Left renal cortex interstitium (tissue), 4 donors: ENCODE results near the gene SLC38A6. TPM values are rescaled to one million over a fixed set of nuclear protein-coding genes. Genes with fewer than 3 reads are reported as not detected.
"Not testable (repeated sequence)": the region's sequence is repeated elsewhere in the genome, so short reads cannot be mapped to it uniquely, and the experiment has no call there.

Experiments used
- DNase-seq, 4 donors: peaks; one replicate each; pipeline ENCODE4 v3.0.0-alpha.2; 2013; ENCODE audit warnings: low read depth in 4 of 4, low spot score in 2 of 4, missing footprints in 1 of 4
- polyA plus RNA-seq, 4 donors: library from polyadenylated mRNA; unstranded; fragments of 120-200 nt; gene quantifications; one replicate each; pipeline ENCODE4 v1.2.1, GENCODE V29; 2013; ENCODE audit not compliant: insufficient read length in 4 of 4

The SLC38A6 gene
- polyA plus RNA-seq, 4 donors, result 17.8 to 25.3 (median 19.6) TPM

GRCh38 chr14:61048640-61049039 is 67.6 kb downstream of the SLC38A6 start:
- no peak for DNase-seq

- no peak for DNase-seq
Observed at GRCh38 chr14:61050417-61050816, 69.4 kb downstream of the SLC38A6 start.

- no peak for DNase-seq
Observed at GRCh38 chr14:61051051-61051450, 70.0 kb downstream of the SLC38A6 start.

GRCh38 chr14:61051621-61052020 is 70.6 kb downstream of the SLC38A6 start:
- no peak for DNase-seq

GRCh38 chr14:61063461-61063860 is 82.4 kb downstream of the SLC38A6 start:
- DNase-seq, result no peak

- no peak for DNase-seq
Observed at GRCh38 chr14:61064210-61064609, 83.2 kb downstream of the SLC38A6 start.

- peak in 3 of 4 donors; percentile 13 to 27 (median 19) for DNase-seq
Observed at GRCh38 chr14:61064856-61065255, 83.8 kb downstream of the SLC38A6 start.

- peak in 3 of 4 donors; percentile 10 to 21 (median 21) for DNase-seq
Observed at GRCh38 chr14:61065656-61066055, 84.6 kb downstream of the SLC38A6 start.

- not testable (repeated sequence) for DNase-seq
Observed at GRCh38 chr14:61072442-61072841, 91.4 kb downstream of the SLC38A6 start.

- DNase-seq, result no peak
Observed at GRCh38 chr14:61074852-61075251, 93.8 kb downstream of the SLC38A6 start.

- DNase-seq, result no peak
Observed at GRCh38 chr14:61076556-61076955, 95.5 kb downstream of the SLC38A6 start.

- DNase-seq, result no peak
Observed at GRCh38 chr14:61077437-61077836, 96.4 kb downstream of the SLC38A6 start.

GRCh38 chr14:61077951-61078720 is 97.1 kb downstream of the SLC38A6 start:
- DNase-seq, result no peak

- no peak for DNase-seq
Observed at GRCh38 chr14:61080591-61081010, 99.6 kb downstream of the SLC38A6 start.

GRCh38 chr14:61088081-61088480 is 107.0 kb downstream of the SLC38A6 start:
- no peak for DNase-seq

- no peak for DNase-seq
Observed at GRCh38 chr14:61089126-61089750, 108.2 kb downstream of the SLC38A6 start.

GRCh38 chr14:61090432-61091216 is 109.6 kb downstream of the SLC38A6 start:
- no peak for DNase-seq

- DNase-seq, result no peak
Observed at GRCh38 chr14:61091657-61092273, 110.7 kb downstream of the SLC38A6 start.

GRCh38 chr14:61098096-61098495 is 117.1 kb downstream of the SLC38A6 start:
- DNase-seq, result not testable (repeated sequence)

- no peak for DNase-seq
Observed at GRCh38 chr14:61098721-61099120, 117.7 kb downstream of the SLC38A6 start.
